Neural progenitor cell (in vitro differentiated cells): ENCODE results near the gene ZNF790.

Experiments used
- EZH2phosphoT487 ChIP-seq: fragments of 200-600 bp; sonication (generic); IDR thresholded peaks from 2 replicates; pipeline ENCODE4 v1.6.1; 2017; ENCODE audit warnings: antibody characterized with exemption
- TF ChIP-seq, protein P1 (sequence below): fragments of 200-600 bp; sonication (generic); IDR thresholded peaks from 2 replicates; pipeline ENCODE4 v1.5.1; 2017; ENCODE audit warnings: antibody characterized with exemption, mild to moderate bottlenecking

DNA sequence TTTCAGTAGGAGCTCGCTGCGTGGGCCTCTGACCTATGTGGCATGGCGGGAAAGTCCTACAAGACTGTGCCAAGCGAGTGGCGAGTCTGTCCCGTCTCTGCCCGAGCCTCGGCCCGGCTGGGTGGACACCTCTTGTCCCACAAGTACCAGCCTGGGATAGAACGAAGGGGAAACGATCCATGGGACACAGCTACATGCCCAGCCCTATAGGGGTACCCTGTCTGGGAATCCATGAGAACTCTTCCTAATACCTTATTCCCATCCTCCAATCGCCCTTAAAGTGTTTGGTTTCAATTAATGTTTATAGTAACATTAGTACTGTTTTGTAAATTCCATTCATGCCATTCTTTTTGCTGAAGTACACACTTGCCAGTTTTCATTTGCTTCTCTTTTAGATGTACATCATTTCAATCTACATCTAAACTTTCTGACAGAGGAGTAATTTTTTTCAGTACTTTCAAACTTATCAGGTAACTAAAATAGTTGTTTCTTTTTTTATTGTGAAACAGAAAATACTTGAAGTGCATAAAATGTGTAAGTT, 667 bp upstream of the ZNF790 start:
- TF ChIP-seq EZH2phosphoT487 = no peak
- TF ChIP-seq, protein P1, sequence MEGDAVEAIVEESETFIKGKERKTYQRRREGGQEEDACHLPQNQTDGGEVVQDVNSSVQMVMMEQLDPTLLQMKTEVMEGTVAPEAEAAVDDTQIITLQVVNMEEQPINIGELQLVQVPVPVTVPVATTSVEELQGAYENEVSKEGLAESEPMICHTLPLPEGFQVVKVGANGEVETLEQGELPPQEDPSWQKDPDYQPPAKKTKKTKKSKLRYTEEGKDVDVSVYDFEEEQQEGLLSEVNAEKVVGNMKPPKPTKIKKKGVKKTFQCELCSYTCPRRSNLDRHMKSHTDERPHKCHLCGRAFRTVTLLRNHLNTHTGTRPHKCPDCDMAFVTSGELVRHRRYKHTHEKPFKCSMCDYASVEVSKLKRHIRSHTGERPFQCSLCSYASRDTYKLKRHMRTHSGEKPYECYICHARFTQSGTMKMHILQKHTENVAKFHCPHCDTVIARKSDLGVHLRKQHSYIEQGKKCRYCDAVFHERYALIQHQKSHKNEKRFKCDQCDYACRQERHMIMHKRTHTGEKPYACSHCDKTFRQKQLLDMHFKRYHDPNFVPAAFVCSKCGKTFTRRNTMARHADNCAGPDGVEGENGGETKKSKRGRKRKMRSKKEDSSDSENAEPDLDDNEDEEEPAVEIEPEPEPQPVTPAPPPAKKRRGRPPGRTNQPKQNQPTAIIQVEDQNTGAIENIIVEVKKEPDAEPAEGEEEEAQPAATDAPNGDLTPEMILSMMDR = no peak
